WERI-Rb-1 (cell line): ENCODE results near the gene OR6J1.

ENCODE experiments used
- DNase-seq: peaks from one replicate; pipeline ENCODE4 v3.0.0-alpha.2; 2020
- H3K27ac ChIP-seq: fragments of 250-450 bp; sonication (Bioruptor Pico); 2 replicates; pipeline ENCODE4 v1.5.1; 2020; ENCODE audit warnings: mild to moderate bottlenecking, moderate library complexity
- H3K27me3 ChIP-seq: fragments of 250-450 bp; sonication (Bioruptor Pico); 2 replicates; pipeline ENCODE4 v1.5.1; 2021; ENCODE audit warnings: mild to moderate bottlenecking, low read depth, moderate library complexity; ENCODE audit not compliant: insufficient read depth, severe bottlenecking
- H3K36me3 ChIP-seq: fragments of 250-450 bp; sonication (Bioruptor Pico); 2 replicates; pipeline ENCODE4 v1.5.1; 2020; ENCODE audit warnings: mild to moderate bottlenecking, moderate library complexity
- H3K4me3 ChIP-seq: 2 replicates; pipeline ENCODE4 v1.5.1; 2011; ENCODE audit warnings: low read depth, mild to moderate bottlenecking, control low read depth, low read length
- H3K9me3 ChIP-seq: fragments of 250-450 bp; sonication (Bioruptor Pico); 2 replicates; pipeline ENCODE4 v1.5.1; 2021; ENCODE audit warnings: mild to moderate bottlenecking, moderate library complexity; ENCODE audit not compliant: severe bottlenecking
- TF ChIP-seq, protein P1 (sequence below): IDR thresholded peaks from 2 replicates; pipeline ENCODE4 v1.5.1; 2011; ENCODE audit warnings: low read depth, mild to moderate bottlenecking, control low read depth, inconsistent platforms, low read length

OR6J1 gene

DNA sequence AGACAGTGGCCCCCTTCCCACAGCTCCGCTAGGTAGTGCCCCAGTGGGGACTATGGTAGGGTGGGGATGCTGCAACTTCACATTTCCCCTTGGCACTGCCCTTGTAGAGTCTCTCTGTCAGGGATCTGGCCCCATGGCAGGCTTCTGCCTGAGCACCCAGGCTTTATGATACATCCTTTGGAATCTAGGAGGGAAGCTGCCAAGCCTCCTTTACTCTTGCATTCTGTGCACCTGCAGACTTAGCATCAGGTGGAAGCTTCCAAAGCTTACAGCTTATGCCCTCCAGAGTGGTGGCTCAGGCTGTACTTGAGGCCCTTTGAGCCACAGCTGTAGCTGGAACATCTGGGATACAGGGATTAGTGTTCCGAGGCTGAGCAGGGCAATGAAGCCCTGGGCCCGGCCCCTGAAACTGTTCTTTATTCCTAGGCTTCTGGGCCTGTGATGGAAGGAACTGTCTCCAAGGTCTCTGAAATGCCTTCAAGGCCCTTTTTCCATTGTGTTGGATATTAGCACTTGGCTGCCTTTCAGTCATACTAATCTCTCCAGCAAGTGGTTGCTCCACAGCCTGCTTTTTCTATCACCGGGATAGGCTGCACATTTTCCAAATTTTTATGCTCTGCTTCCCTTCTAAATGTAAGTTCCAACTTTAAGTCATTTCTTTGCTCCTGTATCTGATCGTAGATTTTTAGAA lies 22.2 kb upstream of the OR6J1 start:
- Histone ChIP-seq H3K36me3 (no peaks in the 10 kb centered on the region), H3K27me3 (peaks cover 16% of the 10 kb centered on the region), H3K27ac (no peak overlapping the region), H3K9me3 (no peaks in the 10 kb centered on the region), H3K4me3 (no peak overlapping the region)
- no peak for DNase-seq
- TF ChIP-seq, protein P1, sequence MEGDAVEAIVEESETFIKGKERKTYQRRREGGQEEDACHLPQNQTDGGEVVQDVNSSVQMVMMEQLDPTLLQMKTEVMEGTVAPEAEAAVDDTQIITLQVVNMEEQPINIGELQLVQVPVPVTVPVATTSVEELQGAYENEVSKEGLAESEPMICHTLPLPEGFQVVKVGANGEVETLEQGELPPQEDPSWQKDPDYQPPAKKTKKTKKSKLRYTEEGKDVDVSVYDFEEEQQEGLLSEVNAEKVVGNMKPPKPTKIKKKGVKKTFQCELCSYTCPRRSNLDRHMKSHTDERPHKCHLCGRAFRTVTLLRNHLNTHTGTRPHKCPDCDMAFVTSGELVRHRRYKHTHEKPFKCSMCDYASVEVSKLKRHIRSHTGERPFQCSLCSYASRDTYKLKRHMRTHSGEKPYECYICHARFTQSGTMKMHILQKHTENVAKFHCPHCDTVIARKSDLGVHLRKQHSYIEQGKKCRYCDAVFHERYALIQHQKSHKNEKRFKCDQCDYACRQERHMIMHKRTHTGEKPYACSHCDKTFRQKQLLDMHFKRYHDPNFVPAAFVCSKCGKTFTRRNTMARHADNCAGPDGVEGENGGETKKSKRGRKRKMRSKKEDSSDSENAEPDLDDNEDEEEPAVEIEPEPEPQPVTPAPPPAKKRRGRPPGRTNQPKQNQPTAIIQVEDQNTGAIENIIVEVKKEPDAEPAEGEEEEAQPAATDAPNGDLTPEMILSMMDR: no peak

DNA sequence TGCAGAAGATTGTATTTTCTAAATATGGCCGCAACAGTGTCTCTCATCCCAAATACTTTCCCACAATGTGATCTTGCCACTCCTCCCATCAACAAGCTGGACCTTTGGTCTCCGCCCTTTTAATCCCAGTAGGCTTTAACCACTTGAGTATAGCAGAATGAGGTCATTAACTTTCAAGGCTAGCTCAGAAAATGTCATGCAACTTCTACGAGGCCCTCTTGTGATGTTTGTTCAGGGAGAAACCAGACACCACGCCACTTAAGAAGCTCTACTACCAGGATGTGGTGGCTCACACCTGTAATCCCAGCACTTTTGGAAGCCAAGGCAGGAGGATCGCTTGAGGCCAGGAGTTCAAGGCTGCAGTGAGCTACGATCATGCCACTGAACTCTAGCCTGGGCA lies 20.1 kb upstream of the OR6J1 start:
- TF ChIP-seq, protein P1: no peak
- Histone ChIP-seq H3K27me3 (peaks cover 6% of the 10 kb centered on the region), H3K9me3 (no peaks in the 10 kb centered on the region), H3K36me3 (no peaks in the 10 kb centered on the region), H3K4me3 (no peak overlapping the region), H3K27ac (no peak overlapping the region)
- DNase-seq: no peak

DNA sequence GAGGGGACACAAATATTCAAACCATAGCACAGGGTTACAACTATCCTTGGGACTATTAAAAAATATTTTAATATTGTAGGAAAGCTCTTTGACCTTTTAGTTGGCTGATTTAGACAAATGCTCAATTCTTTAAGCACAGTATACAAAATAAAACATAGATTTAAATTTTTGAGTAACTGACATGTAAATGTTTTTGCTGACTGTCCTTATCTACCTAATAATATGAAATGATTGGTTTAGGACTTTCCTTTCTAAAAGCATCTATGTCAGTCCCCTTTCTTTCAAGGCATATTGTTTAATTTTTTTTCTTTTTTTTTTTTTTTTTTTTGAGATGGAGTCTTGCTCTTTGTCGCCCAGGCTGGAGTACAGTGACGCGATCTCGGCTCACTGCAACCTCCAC lies 16.5 kb upstream of the OR6J1 start:
- H3K27ac ChIP-seq: no peak overlapping the region
- no peak overlapping the region for H3K4me3 ChIP-seq
- no peaks in the 10 kb centered on the region for H3K36me3 ChIP-seq
- TF ChIP-seq, protein P1: no peak
- no peaks in the 10 kb centered on the region for H3K27me3 ChIP-seq
- DNase-seq: no peak
- no peaks in the 10 kb centered on the region for H3K9me3 ChIP-seq

DNA sequence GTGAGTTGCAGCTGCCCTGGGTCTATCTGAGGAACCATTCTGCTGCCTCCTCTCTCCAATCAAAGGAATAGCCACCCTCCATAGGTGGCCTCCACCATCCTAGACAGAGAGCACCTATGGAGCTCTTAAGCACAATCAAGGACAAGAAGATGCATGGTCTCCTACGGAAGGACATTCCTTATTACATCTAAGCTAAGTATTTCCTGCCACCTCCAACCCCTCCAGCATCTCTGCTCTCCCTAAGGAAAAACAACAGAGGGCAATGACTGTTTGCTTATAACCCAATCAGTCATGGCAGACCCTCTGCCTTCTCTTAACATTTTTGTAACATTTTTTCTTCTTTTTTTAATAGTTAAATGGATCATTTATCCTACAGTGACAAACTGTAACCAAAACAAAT lies 14.8 kb upstream of the OR6J1 start:
- H3K27ac ChIP-seq: no peak overlapping the region
- no peak for DNase-seq
- H3K27me3 ChIP-seq: no peaks in the 10 kb centered on the region
- no peaks in the 10 kb centered on the region for H3K9me3 ChIP-seq
- no peak overlapping the region for H3K4me3 ChIP-seq
- no peaks in the 10 kb centered on the region for H3K36me3 ChIP-seq
- TF ChIP-seq, protein P1: no peak

- Histone ChIP-seq H3K4me3 (no peak overlapping the region), H3K36me3 (no peaks in the 10 kb centered on the region), H3K27me3 (no peaks in the 10 kb centered on the region), H3K27ac (no peak overlapping the region), H3K9me3 (no peaks in the 10 kb centered on the region)
- DNase-seq: no peak
- TF ChIP-seq, protein P1: peak; percentile 46; the same call in 1 of the 2 replicates
Observed at GRCh38 chr14:22657861-22658260, 13.7 kb upstream of the OR6J1 start.
